ENCODE measurements around the gene HACD2.

Gene HACD2

DNA sequence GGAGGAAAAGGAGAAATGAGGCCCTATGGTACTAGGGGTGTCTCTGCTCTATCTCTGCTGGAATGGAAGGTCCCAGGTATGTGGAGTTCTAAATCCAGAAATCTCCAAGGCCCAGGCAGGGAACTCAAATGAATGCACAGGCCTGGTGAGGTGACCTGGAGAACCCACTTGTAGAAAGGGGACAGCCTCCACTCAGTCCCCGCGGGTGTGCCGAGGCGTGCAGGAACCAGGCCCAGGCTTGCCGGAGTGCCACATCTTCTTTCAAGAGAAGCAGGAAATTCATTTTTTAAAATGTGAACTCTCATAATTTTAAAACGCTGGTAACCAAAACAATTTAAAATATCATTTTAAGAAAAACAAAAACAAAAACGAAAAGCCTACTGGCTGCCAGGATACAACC is 103.8 kb downstream of the HACD2 start:
- no peak for TF ChIP-seq ZNF112 (tag by site-specific recombination; IDR thresholded peaks at IDR 0.05)
- ChIA-PET POLR2A (no interaction called here), CTCF (interaction anchor here (0.7 kb wide), 1 partner anchor 12 kb away, joined by 3 read pairs; no protein-coding TSS in a partner anchor)
- H3K4me3 ChIP-seq (ENCODE audit: low read depth, low read length) = no peak overlapping the region
- no peak overlapping the region for H3K27ac ChIP-seq (ENCODE audit: extremely low read depth, low read depth, low read length)
- H3K36me3 ChIP-seq (ENCODE audit: control insufficient read depth in 2 of 2, insufficient read depth in 1 of 2, low read length in 2 of 2) = no peaks in the 10 kb centered on the region
- no peaks in the 10 kb centered on the region for H3K4me1 ChIP-seq (ENCODE audit: control insufficient read depth, insufficient read depth, low read length)
- no peaks in the 10 kb centered on the region for H3K9me3 ChIP-seq (ENCODE audit: control insufficient read depth, insufficient read depth, low read depth, low read length)

DNA sequence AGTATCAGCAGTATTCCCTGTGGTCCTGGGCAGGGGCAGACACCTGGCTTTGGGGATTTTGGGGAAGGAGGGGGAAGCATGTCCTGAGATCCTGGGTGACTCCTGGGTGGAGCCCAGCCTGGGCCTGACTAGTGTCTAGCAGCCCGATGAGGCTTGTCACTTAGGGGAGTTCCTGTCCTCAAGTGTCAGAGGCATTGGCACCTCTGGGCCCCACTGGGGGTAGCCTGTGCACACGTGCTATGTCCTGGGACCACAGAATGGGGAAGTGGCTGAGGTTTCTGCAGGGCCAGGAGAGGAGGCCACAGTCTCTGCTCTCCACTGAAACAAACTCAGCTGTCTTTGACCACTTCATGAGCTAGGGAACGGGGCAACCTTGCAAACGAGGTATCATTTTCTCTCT is 104.4 kb downstream of the HACD2 start:
- CTCF ChIA-PET = interaction anchor here (0.7 kb wide), 1 partner anchor 13 kb away, joined by 3 read pairs; no protein-coding TSS in a partner anchor
- no peak overlapping the region for H3K4me3 ChIP-seq (ENCODE audit: low read depth, low read length)
- no peak overlapping the region for H3K27ac ChIP-seq (ENCODE audit: extremely low read depth, low read depth, low read length)
- TF ChIP-seq ZNF266 (tag by site-specific recombination; IDR thresholded peaks at IDR 0.05; ENCODE audit: low read depth) (no peak), ZNF157 (tag by site-specific recombination; IDR thresholded peaks at IDR 0.05) (no peak), GLI4 (tag by site-specific recombination; IDR thresholded peaks at IDR 0.05) (no peak), ZNF596 (tag by site-specific recombination; IDR thresholded peaks at IDR 0.05) (no peak), ZNF610 (tag by site-specific recombination; IDR thresholded peaks at IDR 0.05; ENCODE audit: borderline replicate concordance) (no peak), ZNF132 (tag by site-specific recombination; IDR thresholded peaks at IDR 0.05; ENCODE audit: borderline replicate concordance) (no peak)
- no peaks in the 10 kb centered on the region for H3K36me3 ChIP-seq (ENCODE audit: control insufficient read depth in 2 of 2, insufficient read depth in 1 of 2, low read length in 2 of 2)
- POLR2A ChIA-PET = no interaction called here
- H3K9me3 ChIP-seq (ENCODE audit: control insufficient read depth, insufficient read depth, low read depth, low read length) = no peaks in the 10 kb centered on the region
- no peaks in the 10 kb centered on the region for H3K4me1 ChIP-seq (ENCODE audit: control insufficient read depth, insufficient read depth, low read length)

DNA sequence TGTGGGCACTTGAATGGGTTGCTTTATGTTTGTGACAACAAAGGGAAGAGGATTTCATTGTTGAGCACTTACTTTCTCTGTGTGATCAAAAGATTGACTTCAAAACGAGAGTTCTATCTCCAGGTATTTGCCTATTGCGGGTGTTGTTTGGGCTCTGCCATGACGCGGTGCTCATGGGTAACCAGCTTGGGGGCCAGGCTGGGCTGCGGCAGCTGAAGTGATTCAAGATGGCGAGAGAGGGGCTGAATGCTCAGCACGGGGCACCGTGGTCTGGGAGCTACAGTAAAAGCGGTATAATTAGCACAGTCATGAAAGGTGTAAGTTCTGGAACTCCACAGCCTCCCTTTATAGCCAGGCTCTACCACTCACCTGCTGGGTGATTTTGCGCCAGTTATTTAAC is 105.0 kb downstream of the HACD2 start:
- no peaks in the 10 kb centered on the region for H3K4me1 ChIP-seq (ENCODE audit: control insufficient read depth, insufficient read depth, low read length)
- no peak overlapping the region for H3K4me3 ChIP-seq (ENCODE audit: low read depth, low read length)
- no peak for TF ChIP-seq ZNF391 (tag by site-specific recombination; IDR thresholded peaks at IDR 0.05; ENCODE audit: borderline replicate concordance, low read depth)
- no peak overlapping the region for H3K27ac ChIP-seq (ENCODE audit: extremely low read depth, low read depth, low read length)
- H3K36me3 ChIP-seq (ENCODE audit: control insufficient read depth in 2 of 2, insufficient read depth in 1 of 2, low read length in 2 of 2) = no peaks in the 10 kb centered on the region
- H3K9me3 ChIP-seq (ENCODE audit: control insufficient read depth, insufficient read depth, low read depth, low read length) = no peaks in the 10 kb centered on the region
- ChIA-PET CTCF (no interaction called here), POLR2A (no interaction called here)

DNA sequence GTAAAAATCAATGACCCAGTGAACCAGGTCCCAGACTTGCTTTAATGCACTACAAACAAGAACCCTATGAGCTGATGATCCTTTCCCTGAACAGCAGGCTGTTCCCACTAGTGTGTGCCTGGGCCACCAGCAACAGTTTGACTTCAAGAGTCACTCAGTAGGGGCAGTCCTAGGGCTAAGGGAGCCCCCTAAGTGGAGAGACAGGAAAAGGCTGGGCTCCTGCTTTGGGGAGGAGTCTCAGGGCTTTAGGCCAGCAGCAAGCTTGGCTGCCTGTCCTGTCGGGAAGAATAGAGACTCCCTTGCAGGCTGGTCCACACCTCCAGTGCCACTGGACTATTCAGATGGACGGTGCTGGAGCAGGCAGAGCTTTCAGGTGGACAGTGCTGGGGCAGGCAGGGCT is 106.5 kb downstream of the HACD2 start:
- Histone ChIP-seq H3K4me1 (ENCODE audit: control insufficient read depth, insufficient read depth, low read length) (no peaks in the 10 kb centered on the region), H3K9me3 (ENCODE audit: control insufficient read depth, insufficient read depth, low read depth, low read length) (no peaks in the 10 kb centered on the region), H3K36me3 (ENCODE audit: control insufficient read depth in 2 of 2, insufficient read depth in 1 of 2, low read length in 2 of 2) (no peaks in the 10 kb centered on the region), H3K27ac (ENCODE audit: extremely low read depth, low read depth, low read length) (no peak overlapping the region), H3K4me3 (ENCODE audit: low read depth, low read length) (no peak overlapping the region)
- ChIA-PET CTCF (interaction anchor here (0.6 to 1.1 kb wide), 2 partner anchors 30 to 31 kb away, joined by 3 to 4 read pairs; no protein-coding TSS in a partner anchor), POLR2A (no interaction called here)
- TF ChIP-seq ZNF629 (tag by site-specific recombination; IDR thresholded peaks at IDR 0.05) (no peak), ZNF76 (tag by site-specific recombination; IDR thresholded peaks at IDR 0.05; ENCODE audit: borderline replicate concordance, low read depth) (no peak), ZNF341 (tag by site-specific recombination; IDR thresholded peaks at IDR 0.05; ENCODE audit: low read depth) (no peak), ZNF623 (tag by site-specific recombination; IDR thresholded peaks at IDR 0.05) (no peak), ZNF701 (tag by site-specific recombination; IDR thresholded peaks at IDR 0.05) (no peak), ZNF10 (tag by site-specific recombination; IDR thresholded peaks at IDR 0.05) (no peak), ZNF266 (tag by site-specific recombination; IDR thresholded peaks at IDR 0.05; ENCODE audit: low read depth) (no peak), ZNF776 (tag by site-specific recombination; IDR thresholded peaks at IDR 0.05; ENCODE audit: borderline replicate concordance) (no peak), ZNF621 (tag by site-specific recombination; IDR thresholded peaks at IDR 0.05) (no peak), ZXDB (tag by site-specific recombination; IDR thresholded peaks at IDR 0.05) (no peak), ZNF660 (tag by site-specific recombination; IDR thresholded peaks at IDR 0.05) (no peak), SP2 (tag by site-specific recombination; IDR thresholded peaks at IDR 0.05) (no peak), GLI4 (tag by site-specific recombination; IDR thresholded peaks at IDR 0.05) (no peak), ZNF155 (tag by site-specific recombination; IDR thresholded peaks at IDR 0.05) (no peak), ZNF544 (tag by site-specific recombination; IDR thresholded peaks at IDR 0.05) (no peak)
- TF ChIP-seq, protein P1, sequence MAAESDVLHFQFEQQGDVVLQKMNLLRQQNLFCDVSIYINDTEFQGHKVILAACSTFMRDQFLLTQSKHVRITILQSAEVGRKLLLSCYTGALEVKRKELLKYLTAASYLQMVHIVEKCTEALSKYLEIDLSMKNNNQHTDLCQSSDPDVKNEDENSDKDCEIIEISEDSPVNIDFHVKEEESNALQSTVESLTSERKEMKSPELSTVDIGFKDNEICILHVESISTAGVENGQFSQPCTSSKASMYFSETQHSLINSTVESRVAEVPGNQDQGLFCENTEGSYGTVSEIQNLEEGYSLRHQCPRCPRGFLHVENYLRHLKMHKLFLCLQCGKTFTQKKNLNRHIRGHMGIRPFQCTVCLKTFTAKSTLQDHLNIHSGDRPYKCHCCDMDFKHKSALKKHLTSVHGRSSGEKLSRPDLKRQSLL (tag by site-specific recombination; IDR thresholded peaks at IDR 0.05) = no peak
- TF ChIP-seq, protein P2, sequence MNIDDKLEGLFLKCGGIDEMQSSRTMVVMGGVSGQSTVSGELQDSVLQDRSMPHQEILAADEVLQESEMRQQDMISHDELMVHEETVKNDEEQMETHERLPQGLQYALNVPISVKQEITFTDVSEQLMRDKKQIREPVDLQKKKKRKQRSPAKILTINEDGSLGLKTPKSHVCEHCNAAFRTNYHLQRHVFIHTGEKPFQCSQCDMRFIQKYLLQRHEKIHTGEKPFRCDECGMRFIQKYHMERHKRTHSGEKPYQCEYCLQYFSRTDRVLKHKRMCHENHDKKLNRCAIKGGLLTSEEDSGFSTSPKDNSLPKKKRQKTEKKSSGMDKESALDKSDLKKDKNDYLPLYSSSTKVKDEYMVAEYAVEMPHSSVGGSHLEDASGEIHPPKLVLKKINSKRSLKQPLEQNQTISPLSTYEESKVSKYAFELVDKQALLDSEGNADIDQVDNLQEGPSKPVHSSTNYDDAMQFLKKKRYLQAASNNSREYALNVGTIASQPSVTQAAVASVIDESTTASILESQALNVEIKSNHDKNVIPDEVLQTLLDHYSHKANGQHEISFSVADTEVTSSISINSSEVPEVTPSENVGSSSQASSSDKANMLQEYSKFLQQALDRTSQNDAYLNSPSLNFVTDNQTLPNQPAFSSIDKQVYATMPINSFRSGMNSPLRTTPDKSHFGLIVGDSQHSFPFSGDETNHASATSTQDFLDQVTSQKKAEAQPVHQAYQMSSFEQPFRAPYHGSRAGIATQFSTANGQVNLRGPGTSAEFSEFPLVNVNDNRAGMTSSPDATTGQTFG (tag by site-specific recombination; IDR thresholded peaks at IDR 0.05; ENCODE audit: borderline replicate concordance) = no peak
- TF ChIP-seq, protein P3, sequence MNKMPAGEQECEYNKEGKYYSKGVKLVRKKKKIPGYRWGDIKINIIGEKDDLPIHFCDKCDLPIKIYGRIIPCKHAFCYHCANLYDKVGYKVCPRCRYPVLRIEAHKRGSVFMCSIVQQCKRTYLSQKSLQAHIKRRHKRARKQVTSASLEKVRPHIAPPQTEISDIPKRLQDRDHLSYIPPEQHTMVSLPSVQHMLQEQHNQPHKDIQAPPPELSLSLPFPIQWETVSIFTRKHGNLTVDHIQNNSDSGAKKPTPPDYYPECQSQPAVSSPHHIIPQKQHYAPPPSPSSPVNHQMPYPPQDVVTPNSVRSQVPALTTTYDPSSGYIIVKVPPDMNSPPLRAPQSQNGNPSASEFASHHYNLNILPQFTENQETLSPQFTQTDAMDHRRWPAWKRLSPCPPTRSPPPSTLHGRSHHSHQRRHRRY (tag by site-specific recombination; IDR thresholded peaks at IDR 0.05) = no peak

Data from HEK293 (cell line).